Common myeloid progenitor, CD34-positive (primary cell): ENCODE data around the gene EBF3.

Experiments used
- CTCF ChIA-PET: fragments of 350-600 bp; sonication (Branson Sonifier 250); formaldehyde crosslinking; loops from one replicate; lab custom pipeline; 2021; ENCODE audit warnings: antibody characterized with exemption; lab: Charles Lee
- POLR2A ChIA-PET: fragments of 350-600 bp; sonication (Branson Sonifier 250); formaldehyde crosslinking; loops from one replicate; lab custom pipeline; 2021; ENCODE audit warnings: antibody characterized with exemption; lab: Charles Lee
- DNase-seq, 3 donors: peaks; one replicate each; pipeline versions ENCODE4 v3.0.0 to v3.0.0-alpha.2; 2013
- H3K27ac ChIP-seq, 2 experiments: 1 replicate in 1 of 2; 2 replicates in 1 of 2; pipeline ENCODE4 v1.7.0; 2013; ENCODE audit warnings: inconsistent platforms in 2 of 2, low read length in 2 of 2, mild to moderate bottlenecking in 2 of 2, low read depth in 1 of 2, moderate library complexity in 1 of 2; ENCODE audit not compliant: severe bottlenecking in 2 of 2, insufficient read depth in 1 of 2, poor library complexity in 1 of 2
- H3K27me3 ChIP-seq, 5 experiments: replicated peaks in 2 of 5; 1 replicate in 3 of 5; 2 replicates in 2 of 5; pipeline versions ENCODE4 v1.6.1 to v1.7.0; 2013; ENCODE audit warnings: low read length in 4 of 5, mild to moderate bottlenecking in 2 of 5, moderate library complexity in 2 of 5, inconsistent platforms in 1 of 5; ENCODE audit not compliant: insufficient read depth in 5 of 5, control insufficient read depth in 4 of 5
- H3K36me3 ChIP-seq, 4 experiments: 1 replicate in 2 of 4; 2 replicates in 2 of 4; pipeline versions ENCODE4 v1.6.1 to v1.7.0; 2013; ENCODE audit warnings: low read length in 3 of 4, control low read depth in 1 of 4, mild to moderate bottlenecking in 1 of 4; ENCODE audit not compliant: control insufficient read depth in 4 of 4, insufficient read depth in 4 of 4
- H3K4me1 ChIP-seq, 4 experiments: 1 replicate in 3 of 4; 2 replicates in 1 of 4; pipeline versions ENCODE4 v1.6.1 to v1.7.1; 2013; ENCODE audit warnings: low read length in 3 of 4, mild to moderate bottlenecking in 3 of 4, control low read depth in 1 of 4, inconsistent platforms in 1 of 4, moderate library complexity in 1 of 4; ENCODE audit not compliant: control insufficient read depth in 4 of 4, insufficient read depth in 4 of 4; ENCODE audit errors: control extremely low read depth in 1 of 4
- H3K4me3 ChIP-seq, 7 experiments: 1 replicate in 4 of 7; 2 replicates in 3 of 7; pipeline versions ENCODE4 v1.5.1 to v1.7.0; 2013; ENCODE audit warnings: mild to moderate bottlenecking in 7 of 7, low read length in 6 of 7, moderate library complexity in 6 of 7, inconsistent platforms in 2 of 7, low read depth in 2 of 7, control low read depth in 1 of 7; ENCODE audit not compliant: insufficient read depth in 4 of 7, control insufficient read depth in 1 of 7; ENCODE audit errors: extremely low read depth in 1 of 7
- H3K9me3 ChIP-seq, 5 experiments: 1 replicate in 4 of 5; 2 replicates in 1 of 5; pipeline versions ENCODE4 v1.6.1 to v1.7.1; 2013; ENCODE audit warnings: low read length in 4 of 5, mild to moderate bottlenecking in 2 of 5, inconsistent platforms in 1 of 5, low read depth in 1 of 5, moderate library complexity in 1 of 5; ENCODE audit not compliant: control insufficient read depth in 4 of 5, insufficient read depth in 2 of 5; ENCODE audit errors: control extremely low read depth in 1 of 5
- WGBS: methylation state at CpG from one replicate; pipeline ENCODE4 v1.1.5; 2013; ENCODE audit not compliant: insufficient coverage; 5-methylcytosine and 5-hydroxymethylcytosine counted together

EBF3 gene

DNA sequence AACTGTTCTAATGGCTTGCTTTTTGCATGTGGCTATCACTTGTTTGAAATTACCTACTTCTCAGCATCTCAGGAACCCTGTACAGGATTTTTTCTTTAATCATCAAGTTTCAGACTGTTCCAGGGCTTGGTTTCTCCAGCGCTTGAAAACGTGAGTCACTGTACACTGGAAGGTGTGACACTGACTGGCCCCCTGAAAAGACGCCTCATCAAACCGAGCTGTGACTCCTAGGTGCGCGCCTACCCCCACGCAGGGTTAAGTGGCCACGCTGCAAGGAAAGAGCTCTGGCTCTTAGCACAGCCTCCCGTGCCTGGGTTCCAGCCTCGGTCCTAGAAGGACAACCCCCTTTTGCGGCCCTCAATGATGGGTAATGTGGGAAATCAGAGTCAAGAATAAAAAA is 81.0 kb downstream of the EBF3 start:
- Histone ChIP-seq H3K36me3 (no peaks in the 10 kb centered on the region), H3K4me1 (peaks cover 6 to 32% (median 16%) of the 10 kb centered on the region in 4 experiments), H3K27ac (no peak overlapping the region), H3K27me3 (peaks cover 0 to 5% (median 0%) of the 10 kb centered on the region in 5 experiments), H3K9me3 (no peaks in the 10 kb centered on the region), H3K4me3 (no peak overlapping the region)
- CTCF ChIA-PET = interaction anchor here (1.3 to 2.7 kb wide), 4 partner anchors 9 to 29 kb away, joined by 4 to 10 read pairs (median 6); no protein-coding TSS in a partner anchor
- peak in 2 of 3 donors; percentile 25 to 27 for DNase-seq
- WGBS = 98% methylated on average over 10 of the region's 11 CpGs
- POLR2A ChIA-PET = no interaction called here

DNA sequence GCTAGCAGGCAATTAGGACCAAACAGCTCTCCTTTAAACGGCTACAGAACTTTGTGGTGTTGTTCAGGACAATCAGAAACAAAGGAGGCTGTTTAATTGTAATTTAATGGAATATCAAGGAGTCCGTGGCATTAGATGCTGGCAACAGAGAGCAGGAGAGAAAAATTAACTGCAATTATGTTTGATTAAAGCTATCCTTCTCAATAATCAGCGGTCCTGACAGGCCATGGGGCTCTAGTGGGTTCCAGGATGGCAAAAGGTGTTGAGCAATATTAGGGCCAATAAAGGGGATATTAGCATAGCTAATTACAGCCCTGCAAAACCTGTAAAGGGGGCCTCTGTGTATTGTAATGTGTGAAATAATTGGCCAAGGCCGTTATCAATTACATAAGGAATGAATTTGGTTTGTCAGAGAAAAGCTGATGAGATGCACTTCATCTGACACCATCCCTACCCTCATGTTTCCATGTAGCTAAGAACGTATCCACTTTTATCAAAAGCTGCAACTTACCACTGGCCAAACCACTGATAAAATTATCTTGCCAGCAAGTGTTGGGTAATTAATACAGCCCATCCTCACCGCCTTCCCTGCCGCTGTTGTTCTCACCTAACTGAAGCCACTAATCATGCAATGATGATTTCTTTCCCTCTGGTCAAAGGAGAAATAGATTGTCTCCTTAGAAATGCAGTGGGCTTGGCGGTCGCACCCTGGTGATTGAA is 81.6 kb downstream of the EBF3 start:
- POLR2A ChIA-PET = no interaction called here
- WGBS = 93% methylated on average over 8 of the region's 9 CpGs

DNA sequence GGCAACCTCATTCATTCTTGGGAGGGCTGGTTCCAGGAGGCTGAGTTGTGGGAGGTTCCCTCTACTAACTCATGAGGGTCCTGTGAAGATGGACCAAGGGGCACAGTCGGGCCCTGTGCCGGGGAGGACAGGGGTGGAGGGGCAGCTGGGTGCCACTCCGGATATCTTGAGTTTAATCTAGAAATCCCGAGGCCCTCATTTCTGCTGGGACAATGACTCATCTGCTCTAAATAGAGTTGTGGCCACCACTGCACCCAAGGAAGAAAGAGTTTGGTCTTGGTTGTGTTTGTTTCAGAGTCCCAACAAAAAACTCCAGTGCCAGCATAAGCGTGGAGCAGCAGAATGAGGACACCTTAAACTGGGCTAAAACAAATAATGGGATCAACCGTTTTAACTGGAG is 82.4 kb downstream of the EBF3 start:
- 95% methylated on average over 6 of the region's 6 CpGs for WGBS
- no peak overlapping the region for H3K4me3 ChIP-seq
- H3K4me1 ChIP-seq = peaks cover 6 to 35% (median 16%) of the 10 kb centered on the region in 4 experiments
- DNase-seq = peak in 2 of 3 donors; percentile 20 to 21
- no peak overlapping the region for H3K27ac ChIP-seq
- H3K9me3 ChIP-seq = no peaks in the 10 kb centered on the region
- peaks cover 0 to 5% (median 0%) of the 10 kb centered on the region in 5 experiments for H3K27me3 ChIP-seq
- ChIA-PET POLR2A (no interaction called here), CTCF (interaction anchor here (1.4 to 2.7 kb wide), 2 partner anchors 10 to 11 kb away, joined by 6 to 10 read pairs; no protein-coding TSS in a partner anchor)
- no peaks in the 10 kb centered on the region for H3K36me3 ChIP-seq

More for the DNA sequence above, 81.6 kb downstream of the EBF3 start:
- Histone ChIP-seq H3K4me1 (peaks cover 6 to 32% (median 16%) of the 10 kb centered on the region in 4 experiments), H3K27ac (no peak overlapping the region), H3K36me3 (no peaks in the 10 kb centered on the region), H3K4me3 (no peak overlapping the region), H3K9me3 (no peaks in the 10 kb centered on the region), H3K27me3 (peaks cover 0 to 5% (median 0%) of the 10 kb centered on the region in 5 experiments)
- no peak for DNase-seq
- CTCF ChIA-PET = interaction anchor here (1.4 to 2.7 kb wide), 2 partner anchors 10 to 12 kb away, joined by 6 to 10 read pairs; no protein-coding TSS in a partner anchor

DNA sequence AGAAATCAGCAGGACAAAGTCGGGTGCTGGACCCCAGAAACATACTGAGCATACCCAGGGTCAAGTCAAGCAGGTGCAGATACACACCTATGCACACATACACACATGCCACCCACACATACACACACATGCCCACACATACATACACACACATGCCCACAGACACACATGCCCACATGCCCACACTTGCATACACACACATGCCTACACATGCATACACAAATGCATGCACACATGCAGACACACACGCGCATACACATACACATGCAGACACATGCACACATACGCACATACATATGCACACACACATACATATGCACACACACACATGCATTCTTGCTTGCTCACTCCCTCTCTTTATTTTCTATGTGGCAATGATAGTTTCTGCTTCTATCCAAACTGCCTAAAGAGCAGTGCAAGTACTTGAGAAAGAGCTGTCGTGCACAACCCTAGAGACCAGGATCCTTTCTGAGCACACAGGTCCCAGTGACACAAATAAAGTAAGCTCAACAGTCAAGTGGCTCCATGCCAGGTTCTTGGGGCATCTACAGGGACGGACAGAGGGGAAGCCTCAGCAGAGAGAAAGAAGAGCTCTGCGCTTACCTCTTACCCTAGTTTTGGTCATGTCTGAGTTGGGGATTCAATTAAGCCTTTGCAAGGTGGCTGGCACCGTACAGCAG is 83.7 kb downstream of the EBF3 start:
- Histone ChIP-seq H3K4me3 (no peak overlapping the region), H3K4me1 (peaks cover 6 to 43% (median 16%) of the 10 kb centered on the region in 4 experiments), H3K27me3 (peaks cover 0 to 5% (median 0%) of the 10 kb centered on the region in 5 experiments), H3K9me3 (no peaks in the 10 kb centered on the region), H3K27ac (no peak overlapping the region), H3K36me3 (no peaks in the 10 kb centered on the region)
- DNase-seq = no peak
- WGBS = 98% methylated on average over 7 of the region's 8 CpGs
- ChIA-PET CTCF (interaction anchor here (0.7 to 2.2 kb wide), 2 partner anchors 8 to 11 kb away, joined by 3 to 7 read pairs; no protein-coding TSS in a partner anchor), POLR2A (no interaction called here)

DNA sequence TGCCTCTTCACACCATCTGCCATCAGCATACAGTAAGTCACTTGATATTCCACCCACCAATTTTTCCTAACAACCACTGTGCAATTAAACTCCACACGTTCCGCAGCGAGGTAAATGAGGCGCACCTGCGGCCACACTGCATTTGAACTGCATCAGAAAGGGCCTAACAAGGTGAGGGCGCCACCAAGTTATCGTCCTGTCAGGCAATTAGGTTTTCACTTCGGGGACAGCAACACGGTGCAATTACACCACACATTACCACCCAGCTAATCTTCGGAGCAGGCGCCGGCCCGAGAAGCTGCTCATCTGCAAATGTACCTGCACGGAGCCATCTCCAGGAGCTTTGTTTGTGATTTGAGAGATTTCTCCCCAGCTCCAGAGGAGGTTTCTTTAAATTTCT is 84.4 kb downstream of the EBF3 start:
- H3K36me3 ChIP-seq = no peaks in the 10 kb centered on the region
- POLR2A ChIA-PET = no interaction called here
- no peak for DNase-seq
- CTCF ChIA-PET = interaction anchor here (2.2 kb wide), 1 partner anchor 9 kb away, joined by 7 read pairs; no protein-coding TSS in a partner anchor
- H3K9me3 ChIP-seq = no peaks in the 10 kb centered on the region
- H3K27me3 ChIP-seq = peaks cover 0 to 5% (median 0%) of the 10 kb centered on the region in 5 experiments
- no peak overlapping the region for H3K4me3 ChIP-seq
- 98% methylated on average over 7 of the region's 14 CpGs for WGBS
- H3K4me1 ChIP-seq = peaks cover 6 to 43% (median 15%) of the 10 kb centered on the region in 4 experiments
- no peak overlapping the region for H3K27ac ChIP-seq

DNA sequence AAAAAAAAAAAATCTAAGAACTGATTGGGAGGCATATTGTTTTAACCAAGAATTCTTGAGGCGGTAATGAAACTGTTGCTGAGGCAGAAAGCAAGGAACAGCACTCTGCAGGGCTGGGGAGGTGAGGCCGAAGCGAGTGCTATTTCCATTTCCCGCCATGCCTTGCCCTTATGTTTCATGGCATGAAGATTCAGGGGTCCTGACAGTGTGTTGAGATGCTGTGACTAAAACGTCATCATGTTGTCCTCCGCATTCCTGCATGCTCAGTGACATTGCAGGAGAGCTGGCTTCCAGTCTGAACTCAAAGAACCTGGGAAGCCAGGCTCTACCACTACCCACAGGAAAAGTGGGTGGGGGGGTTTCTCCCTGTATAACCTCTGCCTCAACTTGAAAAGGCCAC is 85.2 kb downstream of the EBF3 start:
- WGBS = 100% methylated on average over 4 of the region's 6 CpGs
- ChIA-PET POLR2A (no interaction called here), CTCF (interaction anchor here (1.3 to 2.2 kb wide), 2 partner anchors 9 to 10 kb away, joined by 3 to 7 read pairs; no protein-coding TSS in a partner anchor)
- Histone ChIP-seq H3K27me3 (peaks cover 0 to 5% (median 0%) of the 10 kb centered on the region in 5 experiments), H3K27ac (no peak overlapping the region), H3K36me3 (no peaks in the 10 kb centered on the region), H3K4me3 (no peak overlapping the region), H3K4me1 (peaks cover 1 to 35% (median 9%) of the 10 kb centered on the region in 4 experiments), H3K9me3 (no peaks in the 10 kb centered on the region)
- no peak for DNase-seq
